GM12878 (cell line): ENCODE data around the gene HAUS7. TPM values are rescaled to one million over a fixed set of nuclear protein-coding genes. Genes with fewer than 3 reads are reported as not detected.

Experiments used
- ATAC-seq: fragments of 200-7000 bp; cut with Tn5 transposase; 3 replicates; pipeline ENCODE4 v1.9.1; 2020; ENCODE audit warnings: mild to moderate bottlenecking, moderate library complexity
- BruUV-seq: library from RNA; stranded (reverse); fragments of 400-500 nt; replicated peaks from 2 replicates; lab custom pipeline; 2021; lab: Mats Ljungman, UMichigan
- CTCF ChIA-PET: fragments of 300-600 bp; sonication (Branson Sonifier 250); formaldehyde crosslinking; extraction: SDS; loops from one replicate; lab custom pipeline; 2021; ENCODE audit warnings: inconsistent platforms; lab: Yijun Ruan, JAX
- POLR2A ChIA-PET: fragments of 350-600 bp; formaldehyde crosslinking; extraction: SDS; loops from one replicate; lab custom pipeline; 2021; ENCODE audit warnings: inconsistent platforms; lab: Charles Lee
- RAD21 ChIA-PET: fragments of 300-600 bp; sonication (Branson Sonifier 250); formaldehyde crosslinking; loops from one replicate; lab custom pipeline; 2023; ENCODE audit warnings: antibody characterized with exemption; ENCODE audit not compliant: unreplicated experiment; lab: Charles Lee
- SMC1A ChIA-PET: fragments of 300-600 bp; sonication (Branson Sonifier 250); formaldehyde crosslinking; loops from one replicate; lab custom pipeline; 2023; ENCODE audit not compliant: unreplicated experiment, uncharacterized antibody; lab: Charles Lee
- DNase-seq: peaks from one replicate; pipeline ENCODE4 v3.0.0-alpha.2; 2011; ENCODE audit warnings: low read depth, low spot score
- FAIRE-seq: peaks from 3 replicates; lab custom pipeline; 2011; peaks lifted over from hg19 to GRCh38; lab: Jason Lieb, UNC
- H2AFZ ChIP-seq: 2 replicates; pipeline ENCODE4 v1.6.0; 2011; ENCODE audit warnings: low read depth, low read length, control low read depth; ENCODE audit not compliant: control insufficient read depth
- H3K27ac ChIP-seq: 2 replicates; pipeline ENCODE4 v1.5.1; 2011; ENCODE audit warnings: control low read depth; ENCODE audit not compliant: control insufficient read depth, insufficient read depth
- H3K27me3 ChIP-seq, 2 experiments: replicated peaks in 1 of 2; 2 replicates each; pipeline versions ENCODE4 v1.6.0 to v1.6.1; 2011; ENCODE audit warnings: low read length in 1 of 2; ENCODE audit not compliant: control insufficient read depth in 2 of 2, insufficient read depth in 2 of 2
- H3K36me3 ChIP-seq, 2 experiments: 2 replicates each; pipeline ENCODE4 v1.5.1; 2011; ENCODE audit warnings: low read length in 1 of 2; ENCODE audit not compliant: control insufficient read depth in 2 of 2, insufficient read depth in 2 of 2
- H3K4me1 ChIP-seq: 2 replicates; pipeline ENCODE4 v1.6.1; 2011; ENCODE audit warnings: mild to moderate bottlenecking, low read length, moderate library complexity, mixed read lengths; ENCODE audit not compliant: control insufficient read depth, insufficient read depth
- H3K4me2 ChIP-seq: 2 replicates; pipeline ENCODE4 v1.6.0; 2011; ENCODE audit warnings: control low read depth; ENCODE audit not compliant: control insufficient read depth, insufficient read depth
- H3K4me3 ChIP-seq: fragments of 200-600 bp; sonication (generic); 2 replicates; pipeline ENCODE4 v1.5.1; 2016
- H3K79me2 ChIP-seq: 2 replicates; pipeline ENCODE4 v1.6.0; 2011; ENCODE audit warnings: low read length; ENCODE audit not compliant: control insufficient read depth, insufficient read depth
- H3K9ac ChIP-seq: 2 replicates; pipeline ENCODE4 v1.8.0; 2011; ENCODE audit warnings: low read length, control low read depth, mixed read lengths; ENCODE audit not compliant: control insufficient read depth, insufficient read depth
- H3K9me3 ChIP-seq: replicated peaks from 3 replicates; pipeline ENCODE4 v1.5.1; 2011; ENCODE audit warnings: mild to moderate bottlenecking, low read length; ENCODE audit not compliant: control insufficient read depth, insufficient read depth
- H4K20me1 ChIP-seq: 2 replicates; pipeline ENCODE4 v1.6.0; 2011; ENCODE audit not compliant: control insufficient read depth, insufficient read depth
- GABPA ChIP-seq: IDR thresholded peaks from 2 replicates; pipeline ENCODE4 v1.6.1; 2014; ENCODE audit warnings: antibody characterized with exemption, low read depth, mild to moderate bottlenecking, inconsistent platforms
- MYB ChIP-seq: fragments of 150-350 bp; IDR thresholded peaks from 2 replicates; pipeline ENCODE4 v1.6.1; 2014; ENCODE audit warnings: mild to moderate bottlenecking, low read depth, low read length, borderline replicate concordance
- MYC ChIP-seq: IDR thresholded peaks from 2 replicates; pipeline ENCODE4 v1.6.1; 2011; ENCODE audit warnings: mild to moderate bottlenecking, low read length, moderate library complexity, inconsistent platforms; ENCODE audit not compliant: insufficient read depth, insufficient replicate concordance, insufficient read length, severe bottlenecking
- SMARCA5 ChIP-seq: fragments of 450-650 bp; IDR thresholded peaks from 2 replicates; pipeline ENCODE4 v1.6.1; 2017; ENCODE audit warnings: mild to moderate bottlenecking
- TCF3 ChIP-seq: IDR thresholded peaks from 2 replicates; pipeline ENCODE4 v1.6.1; 2012; ENCODE audit warnings: low read depth, mild to moderate bottlenecking, low read length, borderline replicate concordance; ENCODE audit not compliant: insufficient read depth
- ZNF274 ChIP-seq: IDR thresholded peaks from one replicate; pipeline ENCODE4 v1.8.0; 2011; ENCODE audit not compliant: insufficient read length, insufficient read depth
- ZNF622 ChIP-seq: fragments of 450-650 bp; IDR thresholded peaks from 2 replicates; pipeline ENCODE4 v1.6.1; 2017; ENCODE audit warnings: mild to moderate bottlenecking, inconsistent platforms
- WGBS: methylation state at CpG from one replicate; pipeline ENCODE4 v1.1.6; 2016; ENCODE audit warnings: low lambda C conversion rate; ENCODE audit not compliant: insufficient replicate concordance, insufficient coverage; ENCODE audit errors: missing lambda C conversion rate; 5-methylcytosine and 5-hydroxymethylcytosine counted together
- in situ Hi-C: fragments of 300-500 bp; cut with MboI; formaldehyde crosslinking; loops from 9 replicates; pipeline ENCODE4 v1.14.3; 2018; ENCODE audit warnings: mixed read lengths
- intact Hi-C: fragments of 100-400 bp; cut with micrococcal nuclease; formaldehyde crosslinking; loops from one replicate; pipeline ENCODE4 v1.14.2; 2022; ENCODE audit not compliant: unreplicated experiment
- polyA plus RNA-seq, 11 experiments: library from polyadenylated mRNA; depleted of rRNA in 4 of 11; unstranded in 6 of 11; stranded (reverse) in 5 of 11; fragments of >200 nt; fragmentation: Nextera tagmentation in 4 of 11; fragmentation: Illumina TruSeq in 1 of 11; extraction: Ambion mirVana in 4 of 11; extraction: Trizol in 1 of 11; gene quantifications; 1 replicate in 1 of 11; 2 replicates in 10 of 11; pipeline versions ENCODE4 v1.2.1 to v1.2.3, GENCODE V29; 2011 to 2016; ENCODE audit warnings: inconsistent platforms in 2 of 11, missing spikeins in 2 of 11, low read depth in 1 of 11
- total RNA-seq, 4 experiments: library from RNA; depleted of rRNA in 3 of 4; stranded (reverse); fragments of >200 nt in 3 of 4; fragmentation: Illumina TruSeq in 1 of 4; extraction: Trizol in 1 of 4; gene quantifications; 2 replicates each; pipeline versions ENCODE4 v1.2.1 to v1.2.3, GENCODE V29; 2013 to 2021
- TF ChIP-seq, protein P1 (sequence below): fragments of 450-650 bp; IDR thresholded peaks from 2 replicates; pipeline ENCODE4 v1.6.1; 2017; ENCODE audit warnings: mild to moderate bottlenecking, low read depth, inconsistent platforms; ENCODE audit not compliant: poor library complexity, severe bottlenecking
- TF ChIP-seq, protein P2 (sequence below): fragments of 450-650 bp; IDR thresholded peaks from 2 replicates; pipeline ENCODE4 v1.6.1; 2018; ENCODE audit warnings: mild to moderate bottlenecking, low read depth, moderate library complexity; ENCODE audit not compliant: partially characterized antibody
- TF ChIP-seq, protein P3 (sequence below): fragments of 450-650 bp; IDR thresholded peaks from 2 replicates; pipeline ENCODE4 v1.6.1; 2017; ENCODE audit warnings: antibody characterized with exemption, mild to moderate bottlenecking, moderate library complexity

HAUS7 gene
- total and polyA plus RNA-seq, 10 of the 15 experiments (the other 5 are each of a cell fraction or from before 2014, with no cell fraction given) = 6.7 to 63.3 (median 24.1) TPM

DNA sequence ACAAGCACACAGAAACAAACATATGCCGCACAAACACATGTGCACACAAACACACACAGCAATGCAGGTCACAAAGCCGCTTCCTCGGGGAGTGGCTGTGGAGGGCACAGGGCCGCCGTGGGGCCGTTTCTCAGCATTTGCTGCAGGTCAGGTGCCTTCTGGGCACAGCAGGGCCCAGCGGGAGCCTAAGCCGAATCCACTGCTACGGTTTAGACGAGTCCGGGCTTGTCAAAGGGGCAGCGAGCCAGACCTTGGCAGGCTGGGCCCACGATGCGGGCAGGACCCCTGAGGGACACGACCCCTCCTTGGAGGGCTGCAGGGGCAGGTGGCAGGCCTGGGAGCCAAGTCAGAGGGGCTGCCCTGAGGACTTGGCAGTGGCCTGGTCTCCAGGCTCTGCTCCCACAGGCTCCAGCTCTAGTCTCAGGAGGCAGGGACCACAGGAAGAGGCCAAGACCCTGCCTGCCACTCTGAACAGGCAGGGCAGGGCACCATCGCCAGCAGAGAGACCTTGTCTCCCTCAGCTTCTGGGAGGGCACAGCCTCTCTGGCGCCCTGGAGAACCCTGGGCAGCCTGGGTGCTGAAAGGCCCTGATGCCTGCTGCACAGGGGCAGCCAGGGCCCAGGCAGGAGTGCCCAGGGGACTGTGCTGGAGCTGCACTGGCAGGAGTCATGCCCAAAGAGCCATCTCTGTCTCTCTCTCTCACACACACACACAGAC, 41.6 kb upstream of the HAUS7 start:
- FAIRE-seq = no peak
- Histone ChIP-seq H3K4me2 (no peak overlapping the region), H3K36me3 (no peaks in the 10 kb centered on the region), H3K4me1 (no peaks in the 10 kb centered on the region), H3K4me3 (no peak overlapping the region), H3K27ac (no peak overlapping the region), H2AFZ (no peak overlapping the region), H3K9me3 (no peaks in the 10 kb centered on the region; the same call in 2 of the 3 replicates), H3K9ac (no peak overlapping the region), H3K27me3 (no peaks in the 10 kb centered on the region), H4K20me1 (no peaks in the 10 kb centered on the region), H3K79me2 (no peaks in the 10 kb centered on the region)
- RAD21 ChIA-PET = no interaction called here
- intact Hi-C loops = no loop called here
- SMC1A ChIA-PET = no interaction called here
- no peak for ATAC-seq
- in situ Hi-C loops = no loop called here
- 48% methylated on average over 17 of the region's 17 CpGs for WGBS
- CTCF ChIA-PET = interaction anchor here (0.6 kb wide), 1 partner anchor 43 kb away, joined by 3 read pairs; no protein-coding TSS in a partner anchor
- BruUV-seq = no TSS peak
- no peak for DNase-seq
- TF ChIP-seq, protein P1, sequence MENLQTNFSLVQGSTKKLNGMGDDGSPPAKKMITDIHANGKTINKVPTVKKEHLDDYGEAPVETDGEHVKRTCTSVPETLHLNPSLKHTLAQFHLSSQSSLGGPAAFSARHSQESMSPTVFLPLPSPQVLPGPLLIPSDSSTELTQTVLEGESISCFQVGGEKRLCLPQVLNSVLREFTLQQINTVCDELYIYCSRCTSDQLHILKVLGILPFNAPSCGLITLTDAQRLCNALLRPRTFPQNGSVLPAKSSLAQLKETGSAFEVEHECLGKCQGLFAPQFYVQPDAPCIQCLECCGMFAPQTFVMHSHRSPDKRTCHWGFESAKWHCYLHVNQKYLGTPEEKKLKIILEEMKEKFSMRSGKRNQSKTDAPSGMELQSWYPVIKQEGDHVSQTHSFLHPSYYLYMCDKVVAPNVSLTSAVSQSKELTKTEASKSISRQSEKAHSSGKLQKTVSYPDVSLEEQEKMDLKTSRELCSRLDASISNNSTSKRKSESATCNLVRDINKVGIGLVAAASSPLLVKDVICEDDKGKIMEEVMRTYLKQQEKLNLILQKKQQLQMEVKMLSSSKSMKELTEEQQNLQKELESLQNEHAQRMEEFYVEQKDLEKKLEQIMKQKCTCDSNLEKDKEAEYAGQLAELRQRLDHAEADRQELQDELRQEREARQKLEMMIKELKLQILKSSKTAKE = no peak
- TF ChIP-seq, protein P2, sequence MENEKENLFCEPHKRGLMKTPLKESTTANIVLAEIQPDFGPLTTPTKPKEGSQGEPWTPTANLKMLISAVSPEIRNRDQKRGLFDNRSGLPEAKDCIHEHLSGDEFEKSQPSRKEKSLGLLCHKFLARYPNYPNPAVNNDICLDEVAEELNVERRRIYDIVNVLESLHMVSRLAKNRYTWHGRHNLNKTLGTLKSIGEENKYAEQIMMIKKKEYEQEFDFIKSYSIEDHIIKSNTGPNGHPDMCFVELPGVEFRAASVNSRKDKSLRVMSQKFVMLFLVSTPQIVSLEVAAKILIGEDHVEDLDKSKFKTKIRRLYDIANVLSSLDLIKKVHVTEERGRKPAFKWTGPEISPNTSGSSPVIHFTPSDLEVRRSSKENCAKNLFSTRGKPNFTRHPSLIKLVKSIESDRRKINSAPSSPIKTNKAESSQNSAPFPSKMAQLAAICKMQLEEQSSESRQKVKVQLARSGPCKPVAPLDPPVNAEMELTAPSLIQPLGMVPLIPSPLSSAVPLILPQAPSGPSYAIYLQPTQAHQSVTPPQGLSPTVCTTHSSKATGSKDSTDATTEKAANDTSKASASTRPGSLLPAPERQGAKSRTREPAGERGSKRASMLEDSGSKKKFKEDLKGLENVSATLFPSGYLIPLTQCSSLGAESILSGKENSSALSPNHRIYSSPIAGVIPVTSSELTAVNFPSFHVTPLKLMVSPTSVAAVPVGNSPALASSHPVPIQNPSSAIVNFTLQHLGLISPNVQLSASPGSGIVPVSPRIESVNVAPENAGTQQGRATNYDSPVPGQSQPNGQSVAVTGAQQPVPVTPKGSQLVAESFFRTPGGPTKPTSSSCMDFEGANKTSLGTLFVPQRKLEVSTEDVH = no peak
- TF ChIP-seq SMARCA5 (no peak), ZNF622 (no peak), MYC (no peak), TCF3 (no peak), ZNF274 (no peak), GABPA (no peak), MYB (no peak)
- TF ChIP-seq, protein P3, sequence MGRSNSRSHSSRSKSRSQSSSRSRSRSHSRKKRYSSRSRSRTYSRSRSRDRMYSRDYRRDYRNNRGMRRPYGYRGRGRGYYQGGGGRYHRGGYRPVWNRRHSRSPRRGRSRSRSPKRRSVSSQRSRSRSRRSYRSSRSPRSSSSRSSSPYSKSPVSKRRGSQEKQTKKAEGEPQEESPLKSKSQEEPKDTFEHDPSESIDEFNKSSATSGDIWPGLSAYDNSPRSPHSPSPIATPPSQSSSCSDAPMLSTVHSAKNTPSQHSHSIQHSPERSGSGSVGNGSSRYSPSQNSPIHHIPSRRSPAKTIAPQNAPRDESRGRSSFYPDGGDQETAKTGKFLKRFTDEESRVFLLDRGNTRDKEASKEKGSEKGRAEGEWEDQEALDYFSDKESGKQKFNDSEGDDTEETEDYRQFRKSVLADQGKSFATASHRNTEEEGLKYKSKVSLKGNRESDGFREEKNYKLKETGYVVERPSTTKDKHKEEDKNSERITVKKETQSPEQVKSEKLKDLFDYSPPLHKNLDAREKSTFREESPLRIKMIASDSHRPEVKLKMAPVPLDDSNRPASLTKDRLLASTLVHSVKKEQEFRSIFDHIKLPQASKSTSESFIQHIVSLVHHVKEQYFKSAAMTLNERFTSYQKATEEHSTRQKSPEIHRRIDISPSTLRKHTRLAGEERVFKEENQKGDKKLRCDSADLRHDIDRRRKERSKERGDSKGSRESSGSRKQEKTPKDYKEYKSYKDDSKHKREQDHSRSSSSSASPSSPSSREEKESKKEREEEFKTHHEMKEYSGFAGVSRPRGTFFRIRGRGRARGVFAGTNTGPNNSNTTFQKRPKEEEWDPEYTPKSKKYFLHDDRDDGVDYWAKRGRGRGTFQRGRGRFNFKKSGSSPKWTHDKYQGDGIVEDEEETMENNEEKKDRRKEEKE = no peak
- POLR2A ChIA-PET = no interaction called here
